Endometrial microvascular endothelial cells (primary cell): ENCODE measurements around the gene MSX2. TPM values are rescaled to one million over a fixed set of nuclear protein-coding genes. Genes with fewer than 3 reads are reported as not detected.

Experiments
- in situ Hi-C: cut with HindIII; loops from 2 replicates; pipeline ENCODE4 v1.10.0; 2017; ENCODE audit warnings: low sequenced_read_pairs, low pct_unique_long_range_greater_than_20kb; ENCODE audit errors: inconsistent ontology term
- total RNA-seq: library from RNA; depleted of rRNA; stranded (reverse); fragments of >200 nt; gene quantifications from one replicate; pipeline ENCODE4 v1.2.3, GENCODE V29; 2015; ENCODE audit errors: inconsistent ontology term

The MSX2 gene
- total RNA-seq, 1 donor from 2014 or later = not detected

DNA sequence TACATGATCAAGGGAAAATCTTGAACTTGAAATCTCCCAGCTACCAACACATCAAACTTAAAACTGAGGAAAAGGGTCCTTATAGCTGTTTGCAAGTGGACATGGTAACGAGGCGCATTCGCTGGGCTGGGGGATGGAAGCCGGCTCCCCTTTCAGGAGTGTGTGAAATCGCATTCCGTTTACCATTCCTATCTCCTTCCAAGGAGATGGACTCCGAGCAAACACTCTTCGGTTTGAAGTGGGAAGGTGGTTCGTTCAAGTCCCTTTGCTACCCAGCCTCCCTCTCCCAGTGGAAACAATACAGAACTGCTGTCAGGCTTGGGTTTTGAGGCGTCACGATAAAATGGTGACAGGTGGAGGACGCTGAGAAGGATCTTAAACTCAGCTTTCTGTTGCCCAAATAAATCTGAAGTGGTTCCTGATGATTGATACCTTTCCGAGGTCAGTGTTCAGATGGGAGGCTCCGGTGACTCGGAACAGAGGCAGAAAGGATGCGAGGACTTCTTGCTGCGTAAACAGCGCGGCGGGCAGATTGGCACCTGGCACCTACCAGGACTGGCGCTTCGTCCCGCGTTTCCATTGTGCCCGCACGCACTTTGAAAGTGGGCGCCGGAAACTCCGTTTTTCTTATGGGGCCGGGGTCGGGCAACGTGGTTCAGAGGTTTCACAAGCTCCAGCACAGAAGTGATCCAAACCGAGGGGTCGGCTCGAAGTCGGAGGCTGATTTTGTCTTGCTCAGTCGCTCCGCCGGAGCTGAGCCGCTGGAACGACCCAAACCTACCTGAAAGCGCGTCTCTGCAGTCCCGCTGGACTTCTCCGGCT lies 7.0 kb downstream of the MSX2 start:
- in situ Hi-C loops = no loop called here

DNA sequence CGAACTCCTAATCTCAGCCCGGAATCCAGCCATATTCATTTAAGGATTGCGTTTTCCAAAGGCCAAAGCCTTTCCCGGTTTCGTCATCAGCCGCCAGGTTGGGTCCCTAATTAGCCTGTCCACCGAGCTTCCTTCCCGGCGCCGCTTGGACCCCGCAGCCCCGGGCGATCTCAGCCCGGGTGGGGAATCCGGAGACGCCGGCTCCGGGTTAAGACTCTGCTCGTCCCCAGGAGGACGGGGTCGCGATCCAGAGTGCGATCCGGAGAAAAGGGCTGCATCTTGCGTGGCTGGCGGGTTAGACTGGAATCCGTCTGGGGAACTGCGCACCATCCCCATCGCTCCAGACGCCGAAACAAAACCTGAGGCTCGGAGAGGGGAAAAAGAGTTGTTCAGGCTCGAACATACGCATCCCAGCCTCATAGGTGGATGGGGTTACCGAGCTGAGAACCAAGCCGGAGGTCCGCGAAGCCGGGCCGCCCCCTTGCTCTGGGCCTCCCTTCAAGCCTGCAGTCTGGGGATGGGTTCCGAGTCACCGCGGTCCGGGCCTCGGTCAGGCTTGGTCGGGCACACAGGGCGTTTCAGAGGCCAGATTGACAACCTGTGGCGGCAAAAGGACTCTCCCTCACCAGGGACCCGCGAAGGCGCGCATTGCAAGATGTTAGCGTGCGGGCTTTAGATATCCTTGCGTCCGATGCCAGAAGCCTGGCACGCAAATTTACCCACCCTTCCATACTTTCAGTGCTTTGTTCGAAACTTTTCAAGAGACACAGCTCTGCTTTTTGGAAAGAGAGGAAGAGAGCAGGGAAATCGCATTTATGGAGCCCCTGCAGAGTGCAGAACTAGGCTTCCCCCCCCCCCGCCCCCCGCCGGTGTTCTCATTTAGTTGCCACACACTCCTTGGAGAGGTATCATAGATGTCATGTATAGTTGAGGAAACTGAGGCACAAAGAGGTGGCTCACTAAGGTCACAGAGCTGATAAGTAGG lies 7.9 kb downstream of the MSX2 start:
- in situ Hi-C loops = no loop called here

DNA sequence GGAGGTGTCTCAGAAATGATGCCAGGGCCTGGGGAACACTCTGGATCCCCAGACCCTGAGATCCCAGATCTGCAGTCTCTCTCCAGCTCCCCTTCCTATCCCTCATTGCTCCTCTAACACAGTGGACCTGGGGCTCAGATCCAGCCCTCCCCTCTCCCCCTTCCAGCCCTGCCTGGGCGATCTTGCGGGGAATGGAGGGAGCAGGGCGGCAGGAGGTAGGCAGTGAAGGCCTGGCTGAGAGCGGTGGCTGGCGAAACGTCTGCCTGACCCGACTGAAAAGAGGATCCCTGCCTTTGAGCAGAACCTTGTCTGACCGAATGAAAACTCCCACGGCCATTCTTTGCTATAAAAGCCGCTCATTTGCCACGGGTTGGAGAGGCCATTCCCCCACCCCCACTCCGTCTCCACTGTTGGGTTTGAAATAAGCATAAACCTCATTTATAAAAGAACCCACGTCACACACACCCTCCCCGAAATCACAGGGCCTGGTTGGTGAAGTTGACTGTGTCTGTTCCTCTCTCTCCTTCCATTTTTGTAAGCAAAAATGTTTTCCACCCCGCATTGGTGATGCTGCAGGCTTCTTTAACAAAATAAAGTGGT lies 8.8 kb downstream of the MSX2 start:
- in situ Hi-C loops = no loop called here

DNA sequence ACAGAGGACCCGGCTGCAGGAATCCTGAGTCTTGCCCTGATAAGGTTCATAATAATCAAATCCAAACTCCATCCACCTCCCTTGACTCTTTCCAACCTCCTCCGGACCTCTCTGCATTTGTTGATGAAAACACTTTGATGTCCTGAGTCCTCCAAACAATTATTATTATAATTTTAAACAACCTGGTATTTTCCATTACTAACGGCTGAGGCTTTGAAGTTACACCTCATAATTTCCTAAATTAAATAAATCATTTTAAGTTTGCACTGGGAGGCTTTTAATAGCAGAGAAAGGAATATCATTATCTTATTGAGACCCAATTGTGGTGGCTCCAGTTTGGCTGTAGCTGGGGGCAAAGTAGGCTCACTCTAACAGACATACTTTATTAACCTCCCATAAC lies 9.5 kb downstream of the MSX2 start:
- in situ Hi-C loops = no loop called here

- in situ Hi-C loops = no loop called here
Observed at GRCh38 chr5:174734571-174735497, 10.5 kb downstream of the MSX2 start.

DNA sequence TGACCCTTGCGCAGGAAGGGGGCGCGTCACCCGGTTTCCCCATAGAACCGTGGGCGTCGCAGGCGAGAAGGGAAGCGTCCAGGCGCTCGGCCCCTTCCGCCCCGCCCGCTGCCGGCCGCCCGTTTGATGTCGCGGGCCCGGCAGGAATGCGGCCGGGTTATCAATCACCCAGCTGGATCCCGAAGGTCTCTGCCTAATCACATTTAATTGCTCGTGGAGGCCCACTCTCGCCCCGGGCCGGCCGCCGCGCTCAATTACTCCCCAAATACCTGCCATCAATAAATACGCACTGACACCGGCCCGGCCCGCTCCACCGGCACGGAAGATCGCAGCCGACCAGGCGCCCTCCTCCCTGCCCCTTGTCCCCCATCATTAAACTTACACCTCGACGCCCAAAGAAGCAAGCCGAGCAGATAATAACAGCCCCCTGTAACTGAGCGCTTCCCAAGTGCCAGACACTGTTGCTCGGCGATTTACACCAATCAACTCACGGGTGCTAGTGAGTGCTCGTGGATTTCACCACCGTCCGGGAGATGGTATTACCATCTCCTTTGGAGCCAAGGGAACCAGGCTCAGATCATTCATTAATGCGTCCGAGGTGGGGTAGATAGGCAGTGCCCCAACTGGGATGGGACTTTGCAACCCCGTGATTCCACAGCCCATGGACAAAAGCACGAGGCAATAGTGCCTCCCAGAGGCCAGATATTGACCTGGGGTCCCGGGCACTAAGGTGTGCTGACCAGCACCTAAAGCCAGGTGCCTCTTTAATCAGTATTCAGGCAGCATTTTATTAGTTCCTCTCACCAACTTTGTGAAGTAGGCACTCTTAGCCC lies 11.3 kb downstream of the MSX2 start:
- in situ Hi-C loops = no loop called here

DNA sequence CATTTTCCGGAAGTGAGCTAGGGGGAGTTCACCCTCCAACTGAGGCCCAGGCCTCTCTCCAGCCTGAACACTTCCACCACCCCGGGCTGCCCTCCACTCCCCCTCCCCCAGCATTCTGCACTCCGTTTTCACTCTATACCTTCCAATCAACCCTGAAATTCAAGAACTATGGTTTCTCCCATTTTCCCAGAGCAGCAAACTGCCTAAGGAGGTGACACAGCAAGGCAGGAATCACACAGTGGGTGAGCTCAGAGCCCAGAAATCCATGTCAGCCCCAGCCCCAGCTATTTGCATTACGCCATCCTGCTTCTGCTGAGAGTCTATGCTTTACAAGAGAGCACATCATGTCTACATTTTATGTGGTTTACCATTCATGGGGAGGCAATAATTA lies 11.9 kb downstream of the MSX2 start:
- in situ Hi-C loops = no loop called here

DNA sequence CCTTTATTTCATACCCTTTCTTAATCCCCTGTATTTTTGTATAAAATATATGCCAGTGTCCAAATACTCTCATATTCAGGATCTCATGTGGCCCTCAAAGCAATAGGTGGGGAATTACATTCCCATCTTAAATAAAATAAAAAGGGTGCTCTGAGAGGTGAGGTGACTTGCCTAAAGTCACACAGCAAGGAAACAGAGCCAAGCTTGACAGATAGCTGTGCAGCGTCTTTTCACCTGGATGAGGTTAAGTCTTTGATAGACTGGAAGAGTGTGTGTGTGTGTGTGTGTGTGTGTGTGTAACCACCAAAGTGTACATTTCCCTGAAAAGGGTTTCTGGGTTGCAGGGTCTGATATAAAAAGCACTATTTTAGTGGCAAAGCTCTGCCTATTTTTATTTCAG lies 12.4 kb downstream of the MSX2 start:
- in situ Hi-C loops = no loop called here

DNA sequence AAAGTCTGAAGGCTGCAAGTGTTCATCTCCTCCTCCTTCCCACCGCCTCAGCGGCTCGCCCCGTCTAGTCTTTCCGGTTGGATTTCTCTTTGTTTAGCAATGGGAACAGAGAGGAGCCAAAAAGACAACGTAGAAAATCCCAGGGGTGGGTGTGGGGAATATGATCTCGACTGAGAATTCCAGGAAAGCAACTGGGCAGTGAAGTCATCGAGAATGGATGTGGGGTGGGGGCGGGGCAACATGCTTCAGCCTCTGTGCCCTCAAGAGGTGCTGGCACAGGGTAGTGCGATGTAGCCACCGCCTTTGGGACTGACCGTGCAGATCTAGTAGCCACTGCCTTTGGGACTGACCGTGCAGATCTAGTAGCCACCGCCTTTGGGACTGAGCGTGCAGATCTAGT lies 12.9 kb downstream of the MSX2 start:
- in situ Hi-C loops = no loop called here

GRCh38 chr5:174741352-174741751 lies 17.0 kb downstream of the MSX2 start:
- in situ Hi-C loops = no loop called here

GRCh38 chr5:174744896-174745295 lies 20.5 kb downstream of the MSX2 start:
- in situ Hi-C loops = no loop called here

GRCh38 chr5:174745590-174746103 lies 21.3 kb downstream of the MSX2 start:
- in situ Hi-C loops = no loop called here

DNA sequence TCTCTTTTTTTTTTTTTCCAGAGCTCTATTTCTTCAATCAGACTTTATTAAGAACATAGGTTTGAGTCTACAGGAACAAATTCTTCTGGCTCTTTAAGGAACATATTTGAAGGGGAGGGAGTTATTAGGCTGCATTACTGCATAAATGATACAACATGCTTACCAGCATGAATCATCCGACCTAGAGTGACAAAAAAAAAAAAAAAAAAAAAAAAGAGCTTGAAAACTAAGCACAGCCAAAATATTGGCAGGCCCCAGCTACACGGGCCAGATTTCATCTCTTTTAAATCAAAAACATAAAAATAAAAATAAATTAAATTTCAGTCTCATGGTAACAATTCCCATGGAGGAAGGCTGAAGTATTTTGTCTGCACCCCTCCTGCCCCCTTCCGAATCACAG lies 26.3 kb downstream of the MSX2 start:
- in situ Hi-C loops = no loop called here

GRCh38 chr5:174751154-174752000 lies 27.0 kb downstream of the MSX2 start:
- in situ Hi-C loops = no loop called here

DNA sequence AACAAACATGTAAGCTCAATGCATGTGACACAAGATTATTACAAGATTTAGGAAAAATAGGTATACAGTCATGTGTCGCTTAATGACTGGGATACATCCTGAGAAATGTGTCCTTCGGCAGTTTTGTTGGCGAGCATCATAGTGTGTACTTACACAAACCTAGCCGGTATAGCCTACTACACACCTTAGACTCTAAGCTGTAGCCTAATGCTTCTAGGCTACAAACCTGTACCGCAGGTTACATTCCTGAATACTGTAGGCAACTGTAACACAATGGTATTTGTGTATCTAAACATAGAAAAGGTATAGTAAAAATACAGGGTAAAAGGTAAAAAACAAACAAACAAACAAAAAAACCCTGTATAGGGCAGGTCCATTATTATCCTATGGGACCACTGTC lies 27.7 kb downstream of the MSX2 start:
- in situ Hi-C loops = no loop called here

DNA sequence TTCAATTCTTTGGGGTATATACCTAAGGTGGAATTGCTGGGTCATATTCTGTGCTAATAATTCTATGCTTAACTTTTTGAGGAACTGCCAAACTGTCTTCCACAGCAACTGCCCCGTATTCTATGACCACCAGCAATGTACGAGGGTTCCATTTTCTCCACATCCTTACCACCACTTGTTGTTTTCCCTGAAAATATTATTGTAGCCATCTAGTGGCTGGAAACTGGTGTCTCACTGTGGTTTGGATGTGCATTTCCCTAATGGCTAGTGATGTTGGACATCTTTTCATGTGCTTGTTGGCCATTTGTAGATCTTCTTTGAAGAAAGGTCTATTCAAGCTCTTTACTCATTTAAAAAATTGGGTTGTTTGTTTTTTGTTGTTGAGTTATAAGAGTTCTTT lies 30.7 kb downstream of the MSX2 start:
- in situ Hi-C loops = no loop called here

GRCh38 chr5:174759091-174759490 lies 34.7 kb downstream of the MSX2 start:
- in situ Hi-C loops = no loop called here
